Ishikawa (cell line): ENCODE results near the gene TBC1D22A.
A peak's percentile ranks its signal among the peaks of the same experiment; 100 is the strongest.

Experiments used
- CEBPB ChIP-seq: IDR thresholded peaks from 2 replicates; pipeline ENCODE4 v1.6.1; 2012
- CREB1 ChIP-seq: IDR thresholded peaks from 2 replicates; pipeline ENCODE4 v1.6.1; 2012; ENCODE audit warnings: low read depth
- EGR1 ChIP-seq: IDR thresholded peaks from 2 replicates; pipeline ENCODE4 v1.6.1; 2012
- EP300 ChIP-seq: IDR thresholded peaks from 2 replicates; pipeline ENCODE4 v1.6.1; 2012; ENCODE audit warnings: borderline replicate concordance
- FOXM1 ChIP-seq: IDR thresholded peaks from 2 replicates; pipeline ENCODE4 v1.6.1; 2012; ENCODE audit warnings: low read depth, borderline replicate concordance
- NFIC ChIP-seq: IDR thresholded peaks from 2 replicates; pipeline ENCODE4 v1.6.1; 2012
- RAD21 ChIP-seq: IDR thresholded peaks from 2 replicates; pipeline ENCODE4 v1.6.1; 2012; ENCODE audit warnings: low read depth
- REST ChIP-seq: IDR thresholded peaks from 2 replicates; pipeline ENCODE4 v1.6.1; 2012; ENCODE audit warnings: low read depth, mild to moderate bottlenecking
- TAF1 ChIP-seq: IDR thresholded peaks from 2 replicates; pipeline ENCODE4 v1.6.1; 2012; ENCODE audit warnings: low read depth, mild to moderate bottlenecking
- TCF12 ChIP-seq: IDR thresholded peaks from 2 replicates; pipeline ENCODE4 v1.6.1; 2012; ENCODE audit warnings: low read depth
- TEAD4 ChIP-seq: IDR thresholded peaks from 2 replicates; pipeline ENCODE4 v1.6.1; 2012
- USF1 ChIP-seq: IDR thresholded peaks from 2 replicates; pipeline ENCODE4 v1.6.1; 2012
- YY1 ChIP-seq: IDR thresholded peaks from 2 replicates; pipeline ENCODE4 v1.6.1; 2012; ENCODE audit warnings: low read depth
- ZBTB7A ChIP-seq: IDR thresholded peaks from 2 replicates; pipeline ENCODE4 v1.6.1; 2012; ENCODE audit warnings: low read depth
- TF ChIP-seq, protein P1 (sequence below): IDR thresholded peaks from 2 replicates; pipeline ENCODE4 v1.6.1; 2012

The TBC1D22A gene

GRCh38 chr22:46769706-46770105, 7.3 kb downstream of the TBC1D22A start:
- no peak for TF ChIP-seq NFIC
- TF ChIP-seq FOXM1 = no peak
- TF ChIP-seq EP300 = no peak
- TF ChIP-seq ZBTB7A = no peak
- TF ChIP-seq TAF1 = no peak
- TF ChIP-seq TCF12 = no peak
- no peak for TF ChIP-seq CREB1
- TF ChIP-seq RAD21 = no peak

DNA sequence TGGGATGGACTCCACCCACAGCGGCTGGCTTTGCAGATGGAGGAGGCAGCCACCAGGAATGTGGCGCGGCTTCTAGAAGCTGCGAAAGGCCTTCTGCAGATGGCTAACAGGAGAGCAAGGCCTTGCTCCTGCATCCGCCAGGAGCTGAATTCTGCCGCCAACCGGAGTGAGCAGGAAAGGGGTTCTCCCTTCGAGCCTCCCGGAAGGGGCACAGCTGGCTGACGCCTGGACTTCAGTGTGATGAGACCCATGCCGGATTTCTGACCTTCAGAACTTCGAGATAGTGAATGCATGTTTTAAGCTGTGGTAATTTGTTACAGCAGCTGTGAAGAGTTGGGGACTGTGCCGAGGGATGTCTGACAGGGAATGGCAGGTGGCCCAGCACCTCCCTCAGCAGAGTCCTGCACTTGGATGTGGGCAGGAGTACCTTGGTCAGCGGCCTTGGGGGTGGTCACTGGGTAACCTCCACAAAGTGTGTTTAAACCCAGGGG, 7.7 kb downstream of the TBC1D22A start:
- peak; percentile 68 for TF ChIP-seq REST
- TF ChIP-seq RAD21 = no peak

GRCh38 chr22:46770726-46771125, 8.3 kb downstream of the TBC1D22A start:
- TF ChIP-seq EP300 (no peak), ZBTB7A (no peak), RAD21 (no peak), TAF1 (no peak), FOXM1 (no peak), USF1 (no peak), NFIC (no peak), CREB1 (no peak), EGR1 (no peak), TCF12 (no peak), REST (no peak), CEBPB (no peak), TEAD4 (no peak), YY1 (no peak)
- TF ChIP-seq, protein P1, sequence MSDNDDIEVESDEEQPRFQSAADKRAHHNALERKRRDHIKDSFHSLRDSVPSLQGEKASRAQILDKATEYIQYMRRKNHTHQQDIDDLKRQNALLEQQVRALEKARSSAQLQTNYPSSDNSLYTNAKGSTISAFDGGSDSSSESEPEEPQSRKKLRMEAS = no peak

DNA sequence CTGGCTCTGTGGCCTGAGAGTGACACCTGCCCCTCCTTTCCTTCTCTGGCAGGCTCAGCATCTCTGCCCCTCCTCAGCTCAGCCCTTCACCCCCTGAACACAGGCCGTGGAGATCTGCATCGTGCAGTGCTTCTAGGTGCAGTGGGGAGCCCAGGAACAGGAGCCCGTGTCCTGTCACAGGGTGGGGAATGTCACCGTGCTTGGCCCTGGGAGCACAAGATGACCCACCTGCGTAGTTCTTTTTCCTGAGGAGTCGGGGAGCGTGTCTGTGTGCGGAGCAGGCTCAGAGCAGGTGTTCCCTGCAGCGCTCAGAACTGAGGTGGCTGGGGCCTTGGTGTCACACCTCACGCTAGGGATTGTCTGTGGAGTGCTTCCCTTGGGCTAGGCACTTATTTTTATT, 10.6 kb downstream of the TBC1D22A start:
- TF ChIP-seq CREB1 (no peak), EP300 (no peak), EGR1 (no peak), REST (no peak), RAD21 (no peak), FOXM1 (no peak), TCF12 (no peak)

- TF ChIP-seq TAF1 (no peak), USF1 (no peak), CEBPB (no peak), REST (no peak), TCF12 (no peak), RAD21 (no peak)
- TF ChIP-seq, protein P1 = no peak
Measured at GRCh38 chr22:46774253-46774979, 12.0 kb downstream of the TBC1D22A start.
